Spleen (tissue), 11 donors: Measurements from ENCODE around the gene OR7G3. TPM values are rescaled to one million over a fixed set of nuclear protein-coding genes. Genes with fewer than 3 reads are reported as not detected.

Experiments
- DNase-seq: peaks from one replicate; pipeline ENCODE4 v3.0.0-alpha.2; 2020
- H3K27ac ChIP-seq, 8 donors: fragments of 200-600 bp; sonication (generic) in 7 of 8; 1 replicate in 4 of 8; 2 replicates in 4 of 8; pipeline versions ENCODE4 v1.5.0 to v1.8.0; 2016 to 2021; ENCODE audit warnings: inconsistent platforms in 4 of 8, mild to moderate bottlenecking in 4 of 8, moderate library complexity in 1 of 8
- H3K27me3 ChIP-seq, 7 donors: fragments of 200-600 bp; sonication (generic) in 6 of 7; replicated peaks in 1 of 7; 1 replicate in 4 of 7; 2 replicates in 3 of 7; pipeline versions ENCODE4 v1.5.0 to v1.8.0; 2016 to 2021; ENCODE audit warnings: inconsistent platforms in 3 of 7, mild to moderate bottlenecking in 1 of 7
- H3K36me3 ChIP-seq, 6 donors: fragments of 200-600 bp; sonication (generic) in 5 of 6; 1 replicate in 4 of 6; 2 replicates in 2 of 6; pipeline versions ENCODE4 v1.5.0 to v1.8.0; 2016 to 2021; ENCODE audit warnings: inconsistent platforms in 2 of 6
- H3K4me1 ChIP-seq, 6 donors: fragments of 200-600 bp; sonication (generic) in 5 of 6; 1 replicate in 3 of 6; 2 replicates in 3 of 6; pipeline versions ENCODE4 v1.5.0 to v1.8.0; 2016 to 2021; ENCODE audit warnings: inconsistent platforms in 3 of 6
- H3K4me3 ChIP-seq, 8 donors: fragments of 200-600 bp; sonication (generic) in 7 of 8; 1 replicate in 4 of 8; 2 replicates in 4 of 8; pipeline versions ENCODE4 v1.5.0 to v1.8.0; 2016 to 2021; ENCODE audit warnings: inconsistent platforms in 4 of 8, mild to moderate bottlenecking in 4 of 8, moderate library complexity in 2 of 8
- H3K9me3 ChIP-seq, 8 donors: fragments of 200-600 bp; sonication (generic) in 7 of 8; 1 replicate in 4 of 8; 2 replicates in 4 of 8; pipeline versions ENCODE4 v1.5.0 to v1.8.0; 2016 to 2021; ENCODE audit warnings: inconsistent platforms in 4 of 8
- POLR2A ChIP-seq, 3 donors: fragments of 450-650 bp; IDR thresholded peaks; one replicate each; pipeline ENCODE4 v1.5.1; 2017; ENCODE audit warnings: antibody characterized with exemption in 3 of 3, mild to moderate bottlenecking in 1 of 3
- POLR2AphosphoS5 ChIP-seq, 3 donors: sonication (generic); formaldehyde crosslinking; IDR thresholded peaks; one replicate each; pipeline ENCODE4 v1.5.1; 2017; ENCODE audit warnings: antibody characterized with exemption in 3 of 3
- WGBS, 5 donors: extraction: QIAGEN DNeasy Blood & Tissue Kit in 3 of 5; methylation state at CpG; one replicate each; pipeline versions ENCODE4 v1.1.5 to v1.1.7; 2013 to 2018; 5-methylcytosine and 5-hydroxymethylcytosine counted together
- intact Hi-C: fragments of 100-400 bp; cut with DNase I; formaldehyde crosslinking; loops from one replicate; pipeline ENCODE4 v1.15.0; 2023; ENCODE audit warnings: low total_unique reads
- polyA plus RNA-seq, 3 donors: library from polyadenylated mRNA; stranded (reverse); fragments of 200-250 nt; gene quantifications; one replicate each; pipeline ENCODE4 v1.2.1, GENCODE V29; 2013
- total RNA-seq, 7 donors: library from RNA; depleted of rRNA in 3 of 7; stranded (reverse); fragments of >200 nt in 3 of 7; fragmentation: NEBNext Ultra II Directional in 4 of 7; extraction: Animal tissue kit (Norgen Biotek cat#: 25700) in 4 of 7; gene quantifications; one replicate each; pipeline versions ENCODE4 v1.1.0 to v1.2.1, GENCODE V29; 2016 to 2021
- TF ChIP-seq, protein P1 (sequence below), 11 experiments: fragments of 200-600 bp in 7 of 11; fragments of 450-650 bp in 4 of 11; sonication (generic) in 4 of 11; IDR thresholded peaks in 8 of 11; conservative IDR thresholded peaks in 3 of 11; 1 replicate in 7 of 11; 2 replicates in 4 of 11; pipeline versions ENCODE4 v1.4.0 to v1.8.0; 2016 to 2021; ENCODE audit warnings: antibody characterized with exemption in 11 of 11, inconsistent platforms in 4 of 11, mild to moderate bottlenecking in 1 of 11
- donor health status: healthy with polysubstance abuse.
- donor health status: DM: no; HTN: no; CAD: no; lungs with moderate emphysema.
- donor health status: DM: no; HTN: no; CAD: no.
- donor health status: Bipolar disorder and iron deficiency.
- donor health status: healthy.
- donor health status: DM: no; HTN: no; CAD: no.
- donor health status: DM: yes; HTN: yes; CAD: no.

The OR7G3 gene
- total and polyA plus RNA-seq, 10 donors: not detected

GRCh38 chr19:9148697-9149096, 21.9 kb upstream of the OR7G3 start:
- TF ChIP-seq POLR2A (IDR thresholded peaks at IDR 0.05): no peak
- no peak overlapping the region for H3K4me3 ChIP-seq
- intact Hi-C loops: loop anchor here (10.0 kb wide), 1 partner anchor 56 kb away; no protein-coding TSS in a partner anchor
- H3K27me3 ChIP-seq: no peaks in the 10 kb centered on the region
- H3K36me3 ChIP-seq: peaks cover 0 to 93% (median 33%) of the 10 kb centered on the region in 6 donors
- peaks cover 0 to 35% (median 4%) of the 10 kb centered on the region in 6 donors for H3K4me1 ChIP-seq
- WGBS, 5 donors: 83 to 94% (median 93%) methylated on average over 3 of the region's 3 CpGs
- no peak overlapping the region for H3K27ac ChIP-seq
- DNase-seq: no peak
- peaks cover 12 to 78% (median 58%) of the 10 kb centered on the region in 8 donors for H3K9me3 ChIP-seq

DNA sequence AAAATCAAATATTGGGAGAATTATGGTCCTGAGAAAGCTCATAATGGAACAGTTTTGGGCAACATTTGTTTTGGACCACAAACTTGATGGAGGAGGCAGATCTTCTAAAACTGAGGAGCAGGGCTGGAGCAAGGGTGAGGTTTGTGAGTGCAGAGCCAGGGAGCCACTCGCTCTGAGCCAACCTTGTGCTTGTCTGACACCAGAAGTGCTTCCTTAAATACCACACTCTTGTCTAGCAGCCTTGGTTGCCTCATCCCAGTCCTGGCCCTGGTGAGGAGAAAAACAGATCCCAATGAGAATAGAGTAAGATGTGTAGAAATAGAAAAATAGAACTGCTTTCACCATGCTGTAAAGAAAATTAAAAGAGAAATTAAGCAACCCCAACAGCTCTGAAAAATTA, 20.1 kb upstream of the OR7G3 start:
- peaks cover 0 to 83% (median 20%) of the 10 kb centered on the region in 6 donors for H3K36me3 ChIP-seq
- no peak overlapping the region for H3K4me3 ChIP-seq
- H3K9me3 ChIP-seq: peaks cover 12 to 65% (median 43%) of the 10 kb centered on the region in 8 donors
- TF ChIP-seq, protein P1, sequence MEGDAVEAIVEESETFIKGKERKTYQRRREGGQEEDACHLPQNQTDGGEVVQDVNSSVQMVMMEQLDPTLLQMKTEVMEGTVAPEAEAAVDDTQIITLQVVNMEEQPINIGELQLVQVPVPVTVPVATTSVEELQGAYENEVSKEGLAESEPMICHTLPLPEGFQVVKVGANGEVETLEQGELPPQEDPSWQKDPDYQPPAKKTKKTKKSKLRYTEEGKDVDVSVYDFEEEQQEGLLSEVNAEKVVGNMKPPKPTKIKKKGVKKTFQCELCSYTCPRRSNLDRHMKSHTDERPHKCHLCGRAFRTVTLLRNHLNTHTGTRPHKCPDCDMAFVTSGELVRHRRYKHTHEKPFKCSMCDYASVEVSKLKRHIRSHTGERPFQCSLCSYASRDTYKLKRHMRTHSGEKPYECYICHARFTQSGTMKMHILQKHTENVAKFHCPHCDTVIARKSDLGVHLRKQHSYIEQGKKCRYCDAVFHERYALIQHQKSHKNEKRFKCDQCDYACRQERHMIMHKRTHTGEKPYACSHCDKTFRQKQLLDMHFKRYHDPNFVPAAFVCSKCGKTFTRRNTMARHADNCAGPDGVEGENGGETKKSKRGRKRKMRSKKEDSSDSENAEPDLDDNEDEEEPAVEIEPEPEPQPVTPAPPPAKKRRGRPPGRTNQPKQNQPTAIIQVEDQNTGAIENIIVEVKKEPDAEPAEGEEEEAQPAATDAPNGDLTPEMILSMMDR (IDR thresholded peaks at IDR 0.05 in 8 of 11, conservative IDR thresholded peaks at IDR 0.05 in 3 of 11): no peak
- TF ChIP-seq POLR2A (IDR thresholded peaks at IDR 0.05) (no peak), POLR2AphosphoS5 (IDR thresholded peaks at IDR 0.05) (no peak)
- intact Hi-C loops: loop anchor here (10.0 kb wide), 1 partner anchor 58 kb away; no protein-coding TSS in a partner anchor
- peaks cover 3 to 52% (median 15%) of the 10 kb centered on the region in 6 donors for H3K4me1 ChIP-seq
- 83 to 100% (median 97%) methylated on average over 1 of the region's 1 CpG for WGBS, 5 donors
- no peaks in the 10 kb centered on the region for H3K27me3 ChIP-seq
- DNase-seq: no peak
- H3K27ac ChIP-seq: no peak overlapping the region

DNA sequence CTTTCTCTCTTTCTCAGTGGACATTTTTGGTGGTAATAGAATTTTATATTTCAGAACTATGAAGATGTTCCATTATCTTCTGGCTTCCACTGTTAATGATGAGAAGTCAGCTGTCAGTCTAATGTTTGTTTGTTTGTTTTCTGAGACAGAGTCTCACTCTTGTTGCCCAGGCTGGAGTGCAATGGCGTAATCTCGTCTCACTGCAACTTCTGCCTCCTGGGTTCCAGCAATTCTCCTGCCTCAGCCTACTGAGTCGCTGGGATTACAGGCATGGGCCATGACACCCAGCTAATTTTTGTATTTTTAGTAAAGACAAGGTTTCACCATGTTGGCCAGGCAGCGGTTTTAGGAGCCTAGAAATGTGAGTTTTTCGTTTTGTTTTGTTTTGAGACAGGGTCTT, 18.2 kb upstream of the OR7G3 start:
- no peaks in the 10 kb centered on the region for H3K27me3 ChIP-seq
- peaks cover 12 to 55% (median 38%) of the 10 kb centered on the region in 8 donors for H3K9me3 ChIP-seq
- no peak for DNase-seq
- intact Hi-C loops: loop anchor here (10.0 kb wide), 1 partner anchor 60 kb away; no protein-coding TSS in a partner anchor
- peaks cover 0 to 69% (median 17%) of the 10 kb centered on the region in 6 donors for H3K36me3 ChIP-seq
- H3K27ac ChIP-seq: no peak overlapping the region
- TF ChIP-seq, protein P1 (IDR thresholded peaks at IDR 0.05 in 8 of 11, conservative IDR thresholded peaks at IDR 0.05 in 3 of 11): no peak
- TF ChIP-seq POLR2AphosphoS5 (IDR thresholded peaks at IDR 0.05): no peak
- no peak for TF ChIP-seq POLR2A (IDR thresholded peaks at IDR 0.05)
- H3K4me3 ChIP-seq: no peak overlapping the region
- WGBS, 5 donors: 95 to 99% (median 97%) methylated on average over 5 of the region's 5 CpGs
- peaks cover 13 to 52% (median 24%) of the 10 kb centered on the region in 6 donors for H3K4me1 ChIP-seq

DNA sequence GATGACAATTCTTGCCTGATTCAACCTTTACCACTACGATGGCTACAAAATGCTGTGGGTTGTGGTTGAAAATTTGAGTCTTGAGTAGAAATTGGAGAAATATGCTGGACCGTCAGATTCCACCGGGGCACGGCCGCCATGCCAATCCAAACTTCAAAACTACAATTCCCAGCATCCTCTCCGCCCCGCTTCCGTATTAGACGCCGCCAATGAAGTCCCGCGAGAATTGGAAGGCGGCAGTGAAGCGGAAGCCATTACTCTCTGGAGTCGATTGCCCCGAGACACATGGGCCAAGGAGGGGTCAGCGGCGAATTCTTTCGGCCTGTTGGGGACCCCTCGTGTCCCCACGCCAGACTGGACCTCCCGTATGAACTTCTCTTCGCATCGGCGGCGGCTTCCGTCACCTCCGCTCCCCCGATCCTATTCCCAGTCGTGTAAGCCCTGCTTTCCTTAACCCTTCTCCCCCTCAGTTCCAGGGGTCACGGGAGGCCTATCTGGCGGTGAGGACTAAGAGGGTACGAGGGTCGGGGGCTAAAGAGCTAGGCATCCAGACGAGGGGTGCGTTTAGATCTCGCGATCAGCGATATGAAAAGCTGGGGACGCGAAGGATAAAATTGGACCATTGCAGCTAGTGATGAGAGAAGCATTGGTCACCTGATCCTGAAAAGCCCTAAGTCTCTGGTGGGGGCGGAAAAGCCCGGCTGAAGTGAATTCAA, 13.6 kb upstream of the OR7G3 start, which contains the start of gene ZNF317:
TSS of gene ZNF317 (plus strand) at position 239 of the 716 bp plus-strand sequence. CDS start 15,620 bp downstream, outside the sequence.
- WGBS, 5 donors: 0 to 1% (median 0%) methylated on average over 40 to 43 of the region's 43 CpGs
- intact Hi-C loops: loop anchor here (10.0 kb wide), 1 partner anchor 64 kb away; no protein-coding TSS in a partner anchor
- Histone ChIP-seq H3K36me3 (peaks cover 0 to 24% (median 9%) of the 10 kb centered on the region in 6 donors), H3K4me1 (peaks cover 17 to 52% (median 34%) of the 10 kb centered on the region in 6 donors), H3K27ac (peak within 1 kb of the TSS; percentile 81 to 93 (median 90)), H3K4me3 (peak within 1 kb of the TSS; percentile 90 to 96 (median 93)), H3K27me3 (no peaks in the 10 kb centered on the region), H3K9me3 (peaks cover 10 to 26% (median 19%) of the 10 kb centered on the region in 8 donors)
- TF ChIP-seq POLR2A (IDR thresholded peaks at IDR 0.05) (peak in 1 of 3 donors; percentile 28), POLR2AphosphoS5 (IDR thresholded peaks at IDR 0.05) (peak; percentile 82 to 90 (median 86))
- TF ChIP-seq, protein P1 (IDR thresholded peaks at IDR 0.05 in 8 of 11, conservative IDR thresholded peaks at IDR 0.05 in 3 of 11): peak in 2 of 11 experiments; percentile 26 to 28
- peak; percentile 95 for DNase-seq
